ENCODE data around the gene PSMB5.

PSMB5 gene

DNA sequence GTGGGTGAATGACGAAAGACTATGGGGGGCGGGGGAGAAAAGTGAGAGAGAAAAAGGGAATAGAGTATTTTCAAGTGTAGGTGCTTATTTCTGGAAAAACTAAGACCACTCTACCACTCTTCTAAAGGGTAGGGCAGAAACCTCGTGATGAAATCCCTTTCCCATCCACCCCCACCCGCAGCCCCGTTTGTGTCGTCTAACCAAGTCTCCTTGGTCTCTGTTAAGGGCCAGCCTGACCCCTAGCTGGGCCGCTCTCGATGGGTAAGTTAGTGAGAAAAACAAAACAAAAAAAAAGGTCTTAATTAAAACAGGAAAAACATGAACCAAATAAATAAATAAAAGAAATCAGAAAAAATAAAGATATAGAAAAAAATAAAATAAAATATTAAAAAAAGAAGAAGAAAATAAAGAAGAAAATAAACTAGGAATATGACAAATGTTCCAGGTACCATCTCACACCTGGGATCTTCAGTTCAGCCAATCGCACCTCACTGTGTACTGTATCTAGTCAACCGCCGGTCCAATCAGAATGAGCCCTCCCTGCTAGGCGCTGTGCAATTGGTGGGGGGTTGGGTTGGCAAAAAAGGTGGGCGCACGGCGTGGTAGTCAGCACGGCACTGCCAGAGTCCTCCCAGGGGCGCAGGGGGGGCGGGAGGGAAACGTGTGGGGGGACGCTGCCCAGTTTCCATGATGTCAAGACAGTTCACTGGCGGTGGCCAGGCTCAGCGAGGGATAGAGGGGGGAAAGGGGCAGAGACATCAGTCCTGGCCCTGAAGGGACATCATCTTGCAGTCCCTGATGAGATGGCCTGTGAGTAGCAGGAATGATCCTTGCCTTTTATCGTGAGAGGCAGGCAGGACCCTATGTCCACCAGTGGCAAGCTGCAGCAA, 32.4 kb upstream of the PSMB5 start:
- H3K4me1 Mint-ChIP-seq = peaks cover 50% of the 10 kb centered on the region
- DNase-seq = peak in 1 of 2 donors; percentile 7

GRCh38 chr14:23066368-23066767, 31.7 kb upstream of the PSMB5 start:
- peak in 1 of 2 donors; percentile 4 for DNase-seq
- Mint-ChIP-seq H3K27ac (peak overlapping the region in 1 of 2 donors; percentile 54), H3K4me3 (no peak overlapping the region), H3K27me3 (no peaks in the 10 kb centered on the region), H3K4me1 (peaks cover 42% of the 10 kb centered on the region), H3K9me3 (no peaks in the 10 kb centered on the region)
- no peak for ATAC-seq

More for the DNA sequence above, 32.4 kb upstream of the PSMB5 start:
- Mint-ChIP-seq H3K4me3 (no peak overlapping the region), H3K27ac (no peak overlapping the region), H3K9me3 (no peaks in the 10 kb centered on the region), H3K27me3 (no peaks in the 10 kb centered on the region)
- ATAC-seq = no peak

DNA sequence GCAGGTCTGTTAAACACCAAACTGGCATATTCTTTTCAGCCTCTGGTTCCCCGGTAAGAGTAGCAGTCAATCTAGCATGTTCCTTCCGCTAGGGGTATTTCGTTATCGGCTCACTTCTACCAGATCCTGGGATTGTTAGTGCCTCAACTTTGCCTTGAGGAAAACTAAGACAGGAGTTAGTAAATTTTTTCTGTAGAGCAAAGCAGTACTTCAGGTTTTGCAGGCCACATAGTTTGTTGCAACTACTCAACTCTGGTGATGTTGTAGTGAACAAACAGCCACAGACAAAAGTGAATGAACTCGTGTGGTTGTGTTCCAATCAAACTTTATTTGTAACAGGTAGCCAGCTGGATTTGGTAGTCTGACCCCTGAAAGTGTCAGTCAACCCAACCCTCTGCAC, 28.9 kb upstream of the PSMB5 start:
- H3K4me1 Mint-ChIP-seq = peaks cover 19% of the 10 kb centered on the region

GRCh38 chr14:23062002-23062401, 27.3 kb upstream of the PSMB5 start:
- Mint-ChIP-seq H3K27me3 (peaks cover 3% of the 10 kb centered on the region), H3K27ac (no peak overlapping the region), H3K4me1 (peaks cover 22% of the 10 kb centered on the region), H3K9me3 (no peaks in the 10 kb centered on the region), H3K4me3 (no peak overlapping the region)
- ATAC-seq (no peak), DNase-seq (no peak)

More for the DNA sequence above, 28.9 kb upstream of the PSMB5 start:
- ATAC-seq (no peak), DNase-seq (no peak)
- Mint-ChIP-seq H3K4me3 (no peak overlapping the region), H3K27ac (no peak overlapping the region), H3K27me3 (no peaks in the 10 kb centered on the region), H3K9me3 (no peaks in the 10 kb centered on the region)

- DNase-seq = no peak
- Mint-ChIP-seq H3K27me3 (peaks cover 16% of the 10 kb centered on the region), H3K4me3 (no peak overlapping the region), H3K9me3 (no peaks in the 10 kb centered on the region), H3K4me1 (peaks cover 25% of the 10 kb centered on the region), H3K27ac (no peak overlapping the region)
- no peak for ATAC-seq
These were observed 26.0 kb upstream of the PSMB5 start for GRCh38 chr14:23060536-23061260.

GRCh38 chr14:23058654-23059504, 24.2 kb upstream of the PSMB5 start:
- peaks cover 17% of the 10 kb centered on the region for H3K27me3 Mint-ChIP-seq
- no peaks in the 10 kb centered on the region for H3K9me3 Mint-ChIP-seq
- peak overlapping the region in 1 of 2 donors; percentile 8 for H3K4me3 Mint-ChIP-seq
- DNase-seq (no peak), ATAC-seq (no peak)
- H3K27ac Mint-ChIP-seq = no peak overlapping the region
- peaks cover 32% of the 10 kb centered on the region for H3K4me1 Mint-ChIP-seq

DNA sequence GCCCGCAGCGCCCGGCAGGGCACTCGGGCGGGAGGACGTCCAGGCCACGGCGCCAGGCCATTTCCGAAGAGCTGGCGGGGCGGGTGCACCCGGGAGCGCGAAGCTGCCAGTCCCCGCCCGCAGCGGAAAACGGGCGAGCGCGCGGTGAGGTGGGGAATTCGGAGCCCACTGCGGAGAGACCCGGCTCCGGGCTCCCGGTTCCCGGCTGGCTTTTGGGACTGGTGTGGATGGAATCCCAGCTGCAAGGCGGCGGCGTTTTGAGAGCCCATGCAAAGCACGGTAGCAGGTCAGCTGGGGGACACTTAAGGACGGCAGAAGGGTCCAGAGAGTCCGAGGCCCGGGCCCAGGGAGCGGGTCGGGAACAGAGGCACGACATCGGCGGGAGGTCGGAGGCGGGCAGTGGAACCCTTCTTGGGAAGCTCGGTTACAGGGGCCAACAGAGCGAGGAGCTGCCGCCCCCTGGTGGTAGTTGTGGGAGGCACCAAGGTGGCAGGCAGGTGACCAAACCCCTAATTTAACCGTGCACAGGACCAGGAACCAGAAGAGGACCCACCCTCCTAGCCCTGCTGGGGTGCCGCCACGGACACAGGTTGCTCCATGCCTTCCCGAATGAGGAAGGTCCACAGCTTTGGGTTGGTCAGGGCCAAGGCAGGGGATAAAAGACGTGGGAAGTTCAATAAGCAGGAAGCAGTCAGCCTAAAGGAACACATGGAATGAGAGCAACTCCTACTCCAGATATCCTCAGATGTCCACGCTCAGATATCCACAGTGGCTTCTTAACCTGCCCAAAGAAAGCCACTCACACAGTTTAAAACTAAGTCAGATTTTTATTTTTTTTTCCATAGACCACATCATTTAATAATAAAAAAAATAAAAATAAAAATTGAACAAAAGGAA, 23.3 kb upstream of the PSMB5 start:
- Mint-ChIP-seq H3K27ac (peak overlapping the region; percentile 41 to 81), H3K27me3 (peaks cover 17% of the 10 kb centered on the region), H3K9me3 (no peaks in the 10 kb centered on the region), H3K4me3 (peak overlapping the region; percentile 75 to 76), H3K4me1 (peaks cover 32% of the 10 kb centered on the region)
- DNase-seq (peak; percentile 83 to 84), ATAC-seq (peak; percentile 79)

GRCh38 chr14:23056956-23057756, 22.5 kb upstream of the PSMB5 start, which contains the start of gene CDH24:
CDH24 (minus strand) TSS chr14:23057520; CDS start chr14:23055733, 1,787 bp downstream.
- H3K4me3 Mint-ChIP-seq = peak within 1 kb of the TSS; percentile 82 to 84
- ATAC-seq = peak; percentile 74
- DNase-seq = peak; percentile 68 to 80
- peak within 1 kb of the TSS; percentile 41 to 81 for H3K27ac Mint-ChIP-seq
- H3K4me1 Mint-ChIP-seq = peaks cover 32% of the 10 kb centered on the region
- peaks cover 17% of the 10 kb centered on the region for H3K27me3 Mint-ChIP-seq
- H3K9me3 Mint-ChIP-seq = no peaks in the 10 kb centered on the region

DNA sequence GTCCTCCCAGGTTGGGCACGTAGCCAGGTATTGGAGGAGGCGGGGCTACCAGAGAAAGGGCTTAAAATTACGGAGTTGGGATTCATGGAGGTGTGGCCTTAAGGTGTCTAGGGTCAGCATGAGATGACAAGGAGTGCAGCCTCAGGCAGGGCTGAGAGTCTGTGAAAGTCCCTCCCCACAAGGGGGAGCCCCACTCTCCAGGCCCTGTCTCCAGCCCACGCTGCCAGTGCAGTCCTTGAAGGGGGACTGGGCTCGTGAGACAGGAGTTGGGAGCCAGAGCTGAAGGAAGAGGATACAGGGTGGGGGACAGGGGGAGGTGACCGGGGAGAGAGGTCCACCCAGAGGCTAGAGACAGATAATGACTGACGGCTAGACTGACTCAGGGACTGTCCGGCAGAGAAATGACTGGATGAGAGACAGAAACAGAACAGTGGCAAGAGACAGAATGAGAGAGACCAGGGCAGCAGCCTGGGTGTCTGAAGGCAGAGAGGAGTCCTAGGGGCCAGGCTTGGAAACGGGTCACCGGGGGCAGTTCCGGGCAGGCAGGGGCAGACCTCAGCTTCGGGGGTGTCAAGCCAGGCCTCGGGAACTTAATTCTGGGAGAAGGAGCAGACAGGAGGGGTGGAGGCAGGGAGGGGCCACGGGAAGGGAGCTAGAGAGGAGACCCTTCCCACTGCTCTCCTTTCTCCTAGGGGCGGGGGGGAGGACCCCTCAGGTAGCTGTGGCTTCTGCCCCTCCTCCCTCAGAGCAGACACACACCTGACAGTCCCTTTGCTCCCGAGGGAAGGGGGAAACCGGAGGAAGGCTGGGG, 21.6 kb upstream of the PSMB5 start:
- H3K9me3 Mint-ChIP-seq = no peaks in the 10 kb centered on the region
- DNase-seq = peak; percentile 71 to 74
- H3K4me1 Mint-ChIP-seq = peaks cover 32% of the 10 kb centered on the region
- H3K27me3 Mint-ChIP-seq = peaks cover 17% of the 10 kb centered on the region
- no peak overlapping the region for H3K27ac Mint-ChIP-seq
- H3K4me3 Mint-ChIP-seq = peak overlapping the region; percentile 82 to 84
- ATAC-seq = peak; percentile 77

DNA sequence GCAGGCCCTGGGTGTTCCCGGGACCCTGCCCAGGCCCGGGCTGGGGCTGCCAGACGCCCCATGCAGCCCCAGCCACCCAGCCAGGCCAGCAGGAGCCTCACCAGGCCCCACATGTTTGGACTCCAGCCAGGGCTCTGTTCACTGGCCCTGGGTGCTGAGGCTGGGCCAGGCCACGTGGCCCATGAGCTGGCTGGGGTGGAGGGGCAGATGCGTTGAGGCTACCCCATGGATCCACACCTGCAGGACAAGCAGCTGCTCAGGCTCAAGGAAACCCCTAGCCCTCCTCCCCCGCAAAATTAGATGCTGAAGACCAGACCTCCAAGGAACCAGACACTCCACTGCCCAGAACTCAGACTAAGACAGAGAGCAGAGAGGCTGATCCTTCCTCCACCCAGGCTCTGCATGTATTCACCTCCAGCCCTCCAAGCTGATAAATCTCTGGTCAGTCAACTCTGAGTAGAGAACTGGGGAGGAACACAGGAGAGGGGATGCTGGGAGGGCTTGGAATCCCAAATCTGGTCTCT, 21.0 kb upstream of the PSMB5 start:
- H3K9me3 Mint-ChIP-seq = no peaks in the 10 kb centered on the region
- no peak for DNase-seq
- peaks cover 17% of the 10 kb centered on the region for H3K27me3 Mint-ChIP-seq
- no peak for ATAC-seq
- peak overlapping the region in 1 of 2 donors; percentile 84 for H3K4me3 Mint-ChIP-seq
- H3K27ac Mint-ChIP-seq = no peak overlapping the region
- peaks cover 32% of the 10 kb centered on the region for H3K4me1 Mint-ChIP-seq

- no peak for ATAC-seq
- H3K4me3 Mint-ChIP-seq = no peak overlapping the region
- peaks cover 17% of the 10 kb centered on the region for H3K27me3 Mint-ChIP-seq
- DNase-seq = no peak
- H3K9me3 Mint-ChIP-seq = no peaks in the 10 kb centered on the region
- no peak overlapping the region for H3K27ac Mint-ChIP-seq
- H3K4me1 Mint-ChIP-seq = peaks cover 32% of the 10 kb centered on the region
These were observed 20.4 kb upstream of the PSMB5 start for GRCh38 chr14:23055147-23055550.

DNA sequence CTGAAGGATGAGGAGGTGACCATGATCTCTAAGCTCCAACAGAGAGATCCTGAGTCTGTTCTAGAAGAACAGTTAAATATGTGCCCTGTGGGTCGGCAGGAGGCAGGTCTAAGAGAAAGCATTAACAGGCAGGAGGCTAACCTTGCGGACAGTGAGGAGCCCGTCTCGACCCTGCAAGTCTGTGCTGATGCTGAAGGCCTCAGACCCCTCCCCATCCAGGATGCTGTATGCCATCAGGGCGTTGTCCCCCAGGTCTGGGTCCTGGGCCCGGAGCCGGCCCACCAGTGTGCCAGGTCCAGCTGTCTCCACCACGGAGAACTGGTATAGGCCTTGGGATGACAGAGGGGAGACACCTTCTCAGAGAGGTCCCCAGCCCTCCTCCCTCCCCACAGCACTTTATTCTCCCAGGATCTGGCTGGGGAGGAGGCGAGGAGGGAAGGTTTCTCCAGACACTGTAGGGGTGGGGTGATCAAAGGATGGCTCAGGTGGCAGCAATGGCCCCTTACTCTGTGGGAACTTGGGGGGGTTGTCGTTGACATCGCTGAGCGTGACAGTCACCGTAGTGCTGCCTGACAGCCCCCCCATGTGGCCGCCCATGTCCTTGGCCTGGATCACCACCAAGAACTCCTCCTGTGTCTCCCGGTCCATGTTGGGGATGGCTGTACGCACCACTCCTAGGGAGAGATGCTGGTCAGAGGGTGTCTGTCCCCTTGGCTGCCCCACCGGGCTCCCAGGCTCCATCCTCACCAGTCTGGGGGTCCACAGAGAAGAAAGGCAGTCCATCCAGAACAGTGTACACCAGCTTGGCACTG, 19.5 kb upstream of the PSMB5 start:
- no peak for ATAC-seq
- peak; percentile 35 to 39 for DNase-seq
- peaks cover 32% of the 10 kb centered on the region for H3K4me1 Mint-ChIP-seq
- H3K9me3 Mint-ChIP-seq = no peaks in the 10 kb centered on the region
- H3K27me3 Mint-ChIP-seq = peaks cover 17% of the 10 kb centered on the region
- H3K27ac Mint-ChIP-seq = peak overlapping the region in 1 of 2 donors; percentile 36
- no peak overlapping the region for H3K4me3 Mint-ChIP-seq

Data from stimulated activated naive CD8-positive, alpha-beta T cell treated with anti-CD3 and anti-CD28 coated beads, Interleukin-15, amount 100 ng/mL, for 72 hours (primary cell).